ENCODE measurements around the gene THBS1. TPM values are rescaled to one million over a fixed set of nuclear protein-coding genes. Genes with fewer than 3 reads are reported as not detected.
A peak's percentile ranks its signal among the peaks of the same experiment; 100 is the strongest.

THBS1 gene
- total RNA-seq, 1 donor from 2014 or later: 377 TPM

DNA sequence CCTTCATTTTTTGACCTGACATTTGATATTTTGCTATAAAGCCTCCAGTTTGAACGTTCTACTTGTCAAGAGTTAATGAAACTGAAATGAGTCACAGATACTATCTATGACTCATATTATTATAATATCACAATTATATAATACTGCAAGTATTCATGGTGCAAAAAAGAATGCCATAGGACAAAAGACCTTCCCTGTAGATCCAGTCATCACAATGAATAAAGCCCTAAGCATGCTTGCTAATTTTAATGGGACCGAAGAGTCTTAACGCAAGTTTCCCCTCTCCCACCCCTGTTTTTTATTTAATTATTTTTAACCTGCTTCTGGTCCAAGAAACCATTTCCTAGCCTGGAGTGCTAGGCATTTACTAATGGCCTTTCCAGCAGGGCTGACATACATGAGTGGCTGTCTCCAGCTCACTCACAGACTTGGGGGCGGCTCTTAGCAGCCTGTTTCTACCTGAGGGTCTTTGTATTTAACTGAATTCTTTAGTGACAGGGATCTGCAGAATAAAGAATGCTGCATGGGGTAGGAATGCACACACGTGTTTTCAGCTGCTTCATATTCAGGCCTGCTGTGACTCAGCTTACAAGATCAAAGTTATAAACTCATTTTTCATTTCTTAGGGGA lies 61.2 kb downstream of the THBS1 start:
- ATAC-seq: no peak
- H3K36me3 ChIP-seq: no peaks in the 10 kb centered on the region

DNA sequence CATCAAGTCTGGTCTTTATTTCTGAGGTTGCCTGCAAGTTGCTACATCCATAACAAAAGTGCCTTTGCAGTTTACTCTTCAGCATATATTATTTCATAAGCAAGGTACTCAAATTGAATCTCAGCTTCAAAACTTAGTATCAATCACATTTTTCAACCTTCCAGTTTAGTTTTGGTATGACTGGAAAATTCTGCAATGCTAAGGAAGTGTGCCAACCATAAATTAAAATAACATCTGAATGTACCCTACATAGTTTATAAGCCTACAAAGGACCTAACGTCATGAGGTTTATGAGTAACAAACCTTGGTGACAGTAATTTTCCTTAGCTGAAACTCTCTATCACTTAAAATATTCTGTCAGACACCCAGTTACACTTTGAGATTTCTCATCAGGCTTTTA lies 62.8 kb downstream of the THBS1 start:
- Histone ChIP-seq H3K27ac (no peak overlapping the region), H3K4me1 (no peaks in the 10 kb centered on the region), H3K4me3 (no peak overlapping the region), H3K9me3 (no peaks in the 10 kb centered on the region), H3K27me3 (no peaks in the 10 kb centered on the region), H3K36me3 (no peaks in the 10 kb centered on the region)
- intact Hi-C loops (cut with DNase I): no loop called here
- TF ChIP-seq, protein P1, sequence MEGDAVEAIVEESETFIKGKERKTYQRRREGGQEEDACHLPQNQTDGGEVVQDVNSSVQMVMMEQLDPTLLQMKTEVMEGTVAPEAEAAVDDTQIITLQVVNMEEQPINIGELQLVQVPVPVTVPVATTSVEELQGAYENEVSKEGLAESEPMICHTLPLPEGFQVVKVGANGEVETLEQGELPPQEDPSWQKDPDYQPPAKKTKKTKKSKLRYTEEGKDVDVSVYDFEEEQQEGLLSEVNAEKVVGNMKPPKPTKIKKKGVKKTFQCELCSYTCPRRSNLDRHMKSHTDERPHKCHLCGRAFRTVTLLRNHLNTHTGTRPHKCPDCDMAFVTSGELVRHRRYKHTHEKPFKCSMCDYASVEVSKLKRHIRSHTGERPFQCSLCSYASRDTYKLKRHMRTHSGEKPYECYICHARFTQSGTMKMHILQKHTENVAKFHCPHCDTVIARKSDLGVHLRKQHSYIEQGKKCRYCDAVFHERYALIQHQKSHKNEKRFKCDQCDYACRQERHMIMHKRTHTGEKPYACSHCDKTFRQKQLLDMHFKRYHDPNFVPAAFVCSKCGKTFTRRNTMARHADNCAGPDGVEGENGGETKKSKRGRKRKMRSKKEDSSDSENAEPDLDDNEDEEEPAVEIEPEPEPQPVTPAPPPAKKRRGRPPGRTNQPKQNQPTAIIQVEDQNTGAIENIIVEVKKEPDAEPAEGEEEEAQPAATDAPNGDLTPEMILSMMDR (IDR thresholded peaks at IDR 0.05): no peak
- DNase-seq: no peak
- no peak for ATAC-seq

More for the DNA sequence above, 61.2 kb downstream of the THBS1 start:
- Histone ChIP-seq H3K4me1 (no peaks in the 10 kb centered on the region), H3K4me3 (no peak overlapping the region), H3K27me3 (no peaks in the 10 kb centered on the region), H3K27ac (no peak overlapping the region), H3K9me3 (no peaks in the 10 kb centered on the region)
- TF ChIP-seq, protein P1 (IDR thresholded peaks at IDR 0.05): no peak
- intact Hi-C loops (cut with DNase I): no loop called here
- no peak for DNase-seq

DNA sequence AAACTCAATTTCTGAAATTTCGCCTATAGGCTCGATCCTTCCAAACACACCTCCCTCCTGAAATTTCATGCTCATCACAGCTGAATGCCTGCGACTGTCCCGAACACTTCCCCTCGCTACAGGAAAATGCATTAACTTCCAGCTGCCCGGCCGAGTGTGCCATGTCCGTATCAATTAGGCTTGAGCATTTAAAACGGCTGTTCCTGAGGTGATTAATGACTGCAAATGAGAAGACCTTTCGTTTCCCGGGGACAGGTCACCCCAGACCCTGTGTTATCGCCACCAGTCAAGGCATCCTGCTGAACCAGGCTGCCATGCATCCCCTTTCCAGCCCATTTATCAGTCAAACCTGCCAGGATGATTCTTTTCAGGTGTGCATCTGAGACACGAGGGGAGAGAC lies 63.3 kb downstream of the THBS1 start:
- DNase-seq (no peak), ATAC-seq (no peak)
- intact Hi-C loops (cut with DNase I): no loop called here
- H3K4me1 ChIP-seq: no peaks in the 10 kb centered on the region
- TF ChIP-seq, protein P1 (IDR thresholded peaks at IDR 0.05): no peak
- no peak overlapping the region for H3K4me3 ChIP-seq
- no peaks in the 10 kb centered on the region for H3K9me3 ChIP-seq
- H3K27me3 ChIP-seq: no peaks in the 10 kb centered on the region
- no peak overlapping the region for H3K27ac ChIP-seq
- no peaks in the 10 kb centered on the region for H3K36me3 ChIP-seq

DNA sequence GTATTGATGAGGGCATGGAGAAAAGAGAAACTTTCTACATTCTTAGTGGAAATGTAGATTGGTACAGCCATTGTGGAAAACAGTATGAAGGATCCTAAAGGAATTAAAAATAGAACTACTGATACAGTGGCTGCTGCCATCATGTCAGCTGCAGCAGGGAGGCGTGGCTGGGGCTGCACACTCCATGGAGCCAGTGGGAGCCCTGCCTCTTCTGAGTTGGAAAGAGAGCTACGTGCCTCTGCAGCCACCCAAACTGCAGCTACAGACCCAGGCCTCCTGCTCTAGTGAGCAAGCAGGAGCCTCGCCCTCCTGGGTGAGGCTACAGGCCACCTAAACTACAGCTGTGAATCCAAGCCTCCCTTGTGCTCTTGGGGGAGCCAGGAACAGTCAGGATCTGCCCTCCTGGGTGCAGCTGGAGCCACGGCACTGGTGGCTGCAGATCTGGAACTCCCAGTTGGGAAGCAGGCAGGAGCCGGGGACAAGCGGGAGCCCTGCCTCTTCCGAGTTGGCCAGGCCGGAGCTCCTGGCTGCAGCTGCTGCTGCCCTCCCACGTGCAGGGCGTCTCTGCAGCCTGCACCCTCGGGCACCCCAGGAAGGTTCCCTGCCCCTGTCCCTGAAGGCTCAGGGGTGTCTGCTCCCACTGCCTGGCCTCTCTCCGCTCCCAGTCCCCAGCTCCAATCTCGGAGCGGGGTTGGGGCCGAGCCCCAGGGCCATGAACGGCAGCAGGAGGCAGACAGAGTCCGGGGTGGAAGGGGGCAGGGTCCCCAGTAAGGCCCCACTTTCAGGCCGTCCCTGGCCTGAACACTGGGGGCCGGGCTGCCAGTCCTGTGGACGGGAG lies 64.5 kb downstream of the THBS1 start:
- intact Hi-C loops (cut with DNase I): no loop called here
- H3K4me3 ChIP-seq: no peak overlapping the region
- no peak for DNase-seq
- no peaks in the 10 kb centered on the region for H3K36me3 ChIP-seq
- TF ChIP-seq, protein P1 (IDR thresholded peaks at IDR 0.05): no peak
- no peak overlapping the region for H3K27ac ChIP-seq
- H3K27me3 ChIP-seq: no peaks in the 10 kb centered on the region
- peak; percentile 15 for ATAC-seq
- H3K4me1 ChIP-seq: no peaks in the 10 kb centered on the region
- H3K9me3 ChIP-seq: no peaks in the 10 kb centered on the region

DNA sequence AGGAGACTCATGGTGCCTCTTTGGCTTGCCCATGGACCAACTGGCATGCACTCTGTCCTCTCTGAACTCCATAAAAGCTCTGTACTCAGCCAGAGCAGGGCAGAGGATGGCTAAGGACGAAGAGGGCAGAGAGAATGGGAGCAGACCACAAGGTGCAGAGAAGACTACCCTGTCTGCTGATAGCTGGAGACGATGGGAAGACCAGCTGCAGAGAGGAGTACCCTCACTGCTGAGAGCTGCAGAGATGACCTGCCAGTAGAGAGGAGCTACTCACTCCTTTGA lies 65.0 kb downstream of the THBS1 start:
- Histone ChIP-seq H3K27ac (no peak overlapping the region), H3K27me3 (no peaks in the 10 kb centered on the region), H3K4me3 (no peak overlapping the region), H3K9me3 (no peaks in the 10 kb centered on the region), H3K36me3 (no peaks in the 10 kb centered on the region), H3K4me1 (no peaks in the 10 kb centered on the region)
- ATAC-seq: no peak
- DNase-seq: no peak
- intact Hi-C loops (cut with DNase I): no loop called here
- TF ChIP-seq, protein P1 (IDR thresholded peaks at IDR 0.05): no peak
